NCI-H2107 treated with DMSO at 0.1 percent for 48 hours (cell line): ENCODE results near the gene SCGB2B2.
"Not testable (repeated sequence)": the region's sequence is repeated elsewhere in the genome, so short reads cannot be mapped to it uniquely, and the experiment has no call there.

Source experiments
- DNase-seq: peaks from one replicate; lab custom pipeline; 2025; ENCODE audit not compliant: unreplicated experiment; lab: John Stamatoyannopoulos, UW

SCGB2B2 gene

GRCh38 chr19:34669305-34669704 lies 7.7 kb downstream of the SCGB2B2 start:
- DNase-seq = no peak

GRCh38 chr19:34668690-34669089 lies 8.3 kb downstream of the SCGB2B2 start:
- peak; percentile 2 for DNase-seq

- DNase-seq = not testable (repeated sequence)
Measured at GRCh38 chr19:34668077-34668689, 8.8 kb downstream of the SCGB2B2 start.

GRCh38 chr19:34667349-34668076 lies 9.4 kb downstream of the SCGB2B2 start:
- peak; percentile 37 for DNase-seq

GRCh38 chr19:34666958-34667265 lies 10.0 kb downstream of the SCGB2B2 start:
- no peak for DNase-seq

DNA sequence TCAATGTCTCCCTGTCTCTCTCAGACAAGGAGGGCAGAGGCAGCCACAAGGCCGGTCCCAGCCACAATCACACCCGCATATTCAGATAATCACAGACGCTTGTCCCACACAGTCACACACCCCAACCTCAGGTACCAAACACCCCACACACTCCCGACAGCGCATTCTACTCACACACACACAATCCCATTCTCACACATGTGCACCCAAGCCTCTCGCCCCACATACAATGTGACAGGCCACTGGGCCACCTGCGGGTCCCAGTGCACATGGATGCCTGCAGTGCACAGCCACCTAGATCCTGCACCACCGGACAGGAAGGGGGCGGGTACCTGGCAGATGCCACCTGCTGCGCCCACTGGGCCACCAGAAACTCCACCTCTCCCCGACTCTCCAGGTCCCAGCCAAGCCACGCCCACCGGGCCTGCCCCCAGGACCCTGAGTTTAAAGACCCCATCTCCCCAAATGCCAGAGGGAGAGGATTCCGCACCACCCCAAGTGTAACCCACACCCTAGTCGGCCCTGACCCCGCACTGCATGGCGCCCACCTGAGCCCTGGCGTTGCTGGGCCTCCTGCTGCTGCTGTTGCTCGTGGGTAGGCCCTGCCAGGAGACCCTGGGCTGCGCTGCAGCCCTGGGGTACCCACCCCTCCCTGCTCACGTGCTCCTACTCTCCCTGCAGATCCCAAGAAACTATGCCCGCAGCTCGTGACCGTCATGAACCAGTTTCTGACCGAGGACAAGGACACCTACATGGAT lies 10.6 kb downstream of the SCGB2B2 start:
- no peak for DNase-seq

GRCh38 chr19:34665275-34665674 lies 11.7 kb downstream of the SCGB2B2 start:
- DNase-seq = not testable (repeated sequence)

GRCh38 chr19:34664870-34665269 lies 12.1 kb downstream of the SCGB2B2 start:
- no peak for DNase-seq

DNA sequence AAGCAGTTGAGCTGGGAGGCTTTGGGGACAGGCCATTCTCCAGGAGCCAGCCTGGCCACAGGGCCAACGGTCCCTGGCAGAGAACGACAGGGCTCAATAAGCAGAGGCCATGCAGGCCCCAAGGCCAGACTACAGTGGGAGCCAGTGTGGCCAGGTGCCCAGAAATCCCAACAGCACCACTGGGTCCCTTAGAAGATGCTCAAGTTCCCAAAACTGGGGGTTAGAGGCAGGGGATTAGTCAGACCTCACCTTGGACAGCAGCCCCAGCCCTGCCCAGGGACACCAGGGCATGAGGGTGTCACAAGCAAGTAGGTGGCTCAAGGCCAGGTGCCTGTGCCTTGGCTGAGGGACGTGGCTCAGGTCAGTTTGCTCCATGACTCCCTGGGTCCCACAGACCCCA lies 12.8 kb downstream of the SCGB2B2 start:
- DNase-seq = no peak

- peak; percentile 1 for DNase-seq
Measured at GRCh38 chr19:34662919-34663318, 14.0 kb downstream of the SCGB2B2 start.

DNA sequence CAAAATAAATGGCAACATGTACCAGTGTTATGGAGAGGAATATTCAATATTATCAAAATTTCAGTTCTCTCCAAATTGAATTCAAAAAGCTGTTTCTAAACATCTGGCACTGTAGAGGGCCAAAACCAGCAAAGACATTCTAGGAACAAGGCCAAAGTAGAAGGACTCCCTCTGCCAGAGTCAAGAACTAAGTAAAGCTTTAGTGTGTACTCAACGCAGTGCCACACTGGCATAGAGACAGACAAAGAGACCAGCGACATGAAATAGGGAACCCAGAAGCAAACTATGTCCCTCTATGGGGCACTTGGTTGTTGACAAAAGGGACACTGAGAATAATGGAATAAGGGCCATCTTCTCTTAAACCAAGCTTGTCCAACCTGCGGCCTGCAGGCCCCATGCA lies 15.6 kb downstream of the SCGB2B2 start:
- no peak for DNase-seq

DNA sequence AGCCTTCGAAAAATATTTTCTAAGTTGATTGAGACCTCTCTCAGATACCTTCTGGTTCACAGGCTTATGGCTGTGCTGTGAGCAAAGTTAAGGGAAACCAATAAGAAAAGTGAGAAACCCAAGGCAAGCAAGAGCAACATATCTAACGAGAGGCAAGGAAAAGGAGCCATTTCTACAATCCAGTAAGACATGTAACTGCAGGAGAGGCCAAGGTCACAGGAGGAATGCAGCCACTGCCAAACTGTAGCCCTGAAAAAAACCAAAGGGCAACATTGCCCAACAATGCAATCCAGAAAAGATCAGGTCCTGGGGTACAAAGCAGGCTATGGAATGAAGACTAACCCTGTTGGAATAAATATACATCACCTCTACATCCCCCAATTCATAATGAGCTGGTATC lies 21.3 kb downstream of the SCGB2B2 start:
- no peak for DNase-seq

- DNase-seq = no peak
Measured at GRCh38 chr19:34654796-34655195, 22.2 kb downstream of the SCGB2B2 start.

DNA sequence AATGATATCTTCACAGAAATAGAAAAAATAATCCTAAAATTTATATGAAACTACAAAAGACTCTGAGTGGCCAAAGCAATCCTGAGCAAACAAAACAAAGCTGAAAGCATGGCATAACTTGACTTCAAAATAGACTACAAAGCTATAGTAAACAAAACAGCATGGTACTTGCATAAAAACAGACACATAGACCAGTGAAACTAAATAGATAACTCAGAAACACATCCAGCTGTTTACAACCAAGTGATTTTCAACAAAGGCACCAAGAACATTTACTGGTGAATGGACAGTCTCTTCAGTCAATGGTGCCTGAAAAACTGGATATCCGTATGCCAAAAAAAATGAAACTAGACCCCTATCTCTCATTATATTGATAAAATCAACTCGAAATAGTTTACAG lies 25.2 kb downstream of the SCGB2B2 start:
- DNase-seq = no peak

GRCh38 chr19:34649886-34650543 lies 26.9 kb downstream of the SCGB2B2 start:
- DNase-seq = no peak

GRCh38 chr19:34645551-34645950 lies 31.4 kb downstream of the SCGB2B2 start:
- no peak for DNase-seq

DNA sequence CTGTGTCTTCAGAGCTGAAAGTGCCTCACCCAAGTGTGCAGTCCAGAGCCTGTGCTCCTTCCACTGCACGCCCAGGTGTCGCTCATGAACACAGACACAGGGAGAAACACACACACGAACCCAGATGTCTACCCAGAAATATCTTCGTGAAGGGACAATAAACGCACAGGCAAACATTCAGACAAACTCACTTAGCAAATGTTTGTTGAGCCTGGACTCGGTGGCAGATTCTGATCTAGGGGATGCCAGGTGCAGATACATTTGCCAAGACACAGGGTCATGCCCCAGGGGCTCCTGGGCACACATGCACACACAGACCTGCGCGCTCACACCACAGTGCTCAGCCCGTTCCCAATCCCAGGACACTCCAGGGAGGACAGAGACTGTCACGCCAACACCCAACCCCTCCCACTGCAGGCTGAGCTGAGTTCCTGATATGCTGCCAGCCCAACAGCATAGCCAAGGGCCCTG lies 31.9 kb downstream of the SCGB2B2 start:
- no peak for DNase-seq

- DNase-seq = no peak
Measured at GRCh38 chr19:34642241-34642640, 34.7 kb downstream of the SCGB2B2 start.

- DNase-seq = peak; percentile 43
Measured at GRCh38 chr19:34639491-34640085, 37.4 kb downstream of the SCGB2B2 start.

DNA sequence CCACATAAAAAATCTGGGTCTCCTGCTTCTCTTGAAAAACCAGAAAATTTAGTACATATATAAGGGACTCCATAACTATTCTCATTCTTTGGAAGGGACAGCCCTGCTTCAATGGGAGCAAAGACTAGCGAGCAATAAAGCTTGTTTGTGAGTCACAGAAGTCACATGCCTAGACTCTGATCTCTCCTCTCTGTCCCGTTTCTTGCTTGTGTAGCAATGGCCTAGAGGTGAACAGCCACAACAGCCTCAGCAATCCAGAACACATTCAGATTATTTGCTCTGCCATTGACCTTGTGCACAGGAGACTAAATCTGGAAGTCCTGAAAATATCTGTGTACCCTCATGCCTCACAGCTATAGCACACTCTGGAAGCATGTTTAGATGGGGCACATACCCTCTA lies 43.2 kb downstream of the SCGB2B2 start:
- DNase-seq = no peak
